Panc1 (cell line): ENCODE measurements around the gene GDPD5.

Experiments
- CTCF ChIP-seq: fragments of 450-650 bp; IDR thresholded peaks from 2 replicates; pipeline ENCODE4 v1.5.1; 2017; ENCODE audit warnings: mild to moderate bottlenecking
- POLR2AphosphoS5 ChIP-seq: IDR thresholded peaks from 2 replicates; pipeline ENCODE4 v1.6.1; 2012; ENCODE audit warnings: mild to moderate bottlenecking, low read depth, low read length, moderate library complexity
- SIN3A ChIP-seq: IDR thresholded peaks from 2 replicates; pipeline ENCODE4 v1.6.1; 2012; ENCODE audit warnings: low read depth, mild to moderate bottlenecking, low read length, moderate library complexity, borderline replicate concordance; ENCODE audit not compliant: insufficient read depth
- TCF7L2 ChIP-seq: IDR thresholded peaks from 2 replicates; pipeline ENCODE4 v1.6.1; 2011; ENCODE audit warnings: mild to moderate bottlenecking, low read depth, low read length, inconsistent platforms

DNA sequence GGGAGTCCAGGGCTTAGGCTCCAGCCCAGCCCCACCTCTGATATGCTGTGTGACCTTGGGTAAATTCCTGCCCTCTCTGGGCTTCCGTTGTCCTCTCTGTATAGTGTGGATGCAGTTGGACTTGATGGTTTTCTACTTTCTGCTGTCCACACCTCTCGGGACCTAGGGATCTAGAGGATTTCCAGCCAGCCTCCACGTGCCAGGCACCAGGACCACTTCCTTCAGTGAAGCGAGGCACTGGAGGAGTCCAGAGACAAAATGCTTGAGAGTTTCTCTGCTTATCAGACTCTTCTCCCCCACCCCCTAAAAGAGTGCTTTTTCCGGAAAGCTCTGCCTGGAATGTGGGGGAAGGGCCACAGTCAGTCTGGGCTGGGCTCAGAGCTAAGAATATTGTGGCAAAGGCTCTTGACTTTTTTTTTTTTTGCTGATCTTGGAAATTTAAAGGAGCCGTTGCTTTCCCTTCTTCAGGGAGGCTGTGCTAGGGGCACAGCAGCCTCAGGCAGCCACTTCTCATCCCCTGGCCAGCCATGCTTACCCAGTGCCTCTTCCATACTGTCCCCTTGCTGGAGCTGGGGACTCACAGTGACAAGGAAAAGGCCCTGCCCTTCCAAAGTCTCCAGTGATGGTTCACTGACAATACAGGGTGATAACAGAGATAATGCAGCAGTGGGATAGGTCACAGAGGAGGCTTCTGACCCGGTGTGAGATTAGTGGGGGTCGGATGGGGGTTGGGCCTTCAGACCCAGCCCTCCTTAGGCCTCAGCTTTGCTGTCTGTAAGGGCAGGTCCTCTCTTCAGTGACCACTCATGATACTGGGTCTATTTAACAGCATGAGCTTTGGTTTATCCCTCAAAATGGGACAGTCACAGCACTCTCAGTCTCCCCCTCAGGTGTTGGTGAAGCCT is 33.5 kb upstream of the GDPD5 start:
- TF ChIP-seq CTCF (no peak), TCF7L2 (no peak), SIN3A (no peak), POLR2AphosphoS5 (no peak)
